Measurements from ENCODE around the gene ADTRP.
"Not testable (repeated sequence)": the region's sequence is repeated elsewhere in the genome, so short reads cannot be mapped to it uniquely, and the experiment has no call there.

ADTRP gene

GRCh38 chr6:11722220-11722619, 56.4 kb downstream of the ADTRP start:
- DNase-seq, result no peak

- no peak for DNase-seq
Observed at GRCh38 chr6:11718463-11718862, 60.1 kb downstream of the ADTRP start.

GRCh38 chr6:11718031-11718430, 60.6 kb downstream of the ADTRP start:
- no peak for DNase-seq

GRCh38 chr6:11714798-11715285, 63.8 kb downstream of the ADTRP start:
- DNase-seq, result no peak

GRCh38 chr6:11714116-11714797, 64.3 kb downstream of the ADTRP start:
- no peak for DNase-seq

- no peak for DNase-seq
Observed at GRCh38 chr6:11712760-11713159, 65.8 kb downstream of the ADTRP start.

GRCh38 chr6:11711984-11712711, 66.5 kb downstream of the ADTRP start:
- no peak for DNase-seq

- DNase-seq, result no peak
Observed at GRCh38 chr6:11711003-11711983, 67.3 kb downstream of the ADTRP start.

- no peak for DNase-seq
Observed at GRCh38 chr6:11710311-11710761, 68.3 kb downstream of the ADTRP start.

GRCh38 chr6:11706171-11706570, 72.4 kb downstream of the ADTRP start:
- DNase-seq, result no peak

- DNase-seq, result no peak
Observed at GRCh38 chr6:11705483-11705882, 73.1 kb downstream of the ADTRP start.

GRCh38 chr6:11705069-11705468, 73.5 kb downstream of the ADTRP start:
- no peak for DNase-seq

GRCh38 chr6:11703725-11704124, 74.9 kb downstream of the ADTRP start:
- DNase-seq, result no peak

GRCh38 chr6:11702500-11703130, 76.0 kb downstream of the ADTRP start:
- DNase-seq, result no peak

GRCh38 chr6:11702089-11702488, 76.5 kb downstream of the ADTRP start:
- no peak for DNase-seq

GRCh38 chr6:11701573-11701972, 77.0 kb downstream of the ADTRP start:
- no peak for DNase-seq

- DNase-seq, result peak; percentile 33
Observed at GRCh38 chr6:11700118-11700718, 78.4 kb downstream of the ADTRP start.

GRCh38 chr6:11699576-11699975, 79.0 kb downstream of the ADTRP start:
- no peak for DNase-seq

GRCh38 chr6:11692451-11693376, 85.9 kb downstream of the ADTRP start:
- DNase-seq, result no peak

GRCh38 chr6:11689847-11690246, 88.8 kb downstream of the ADTRP start:
- no peak for DNase-seq

- DNase-seq, result not testable (repeated sequence)
Observed at GRCh38 chr6:11689400-11689799, 89.2 kb downstream of the ADTRP start.
